Erythroblast (primary cell): ENCODE data around the gene CD22.

Experiments
- GATA1 ChIP-seq: IDR thresholded peaks from 2 replicates; pipeline ENCODE4 v1.6.1; 2011; ENCODE audit warnings: low read depth, mild to moderate bottlenecking, control low read depth, low read length, moderate library complexity
- POLR2A ChIP-seq: IDR thresholded peaks from 2 replicates; pipeline ENCODE4 v1.6.1; 2011; ENCODE audit warnings: mild to moderate bottlenecking, low read length

GRCh38 chr19:35347171-35347929, 18.4 kb downstream of the CD22 start, which contains the start of gene FFAR1:
- TF ChIP-seq POLR2A (no peak), GATA1 (no peak)
